WTC11 (cell line): Measurements from ENCODE around the gene LRTM2. TPM values are rescaled to one million over a fixed set of nuclear protein-coding genes. Genes with fewer than 3 reads are reported as not detected.
A peak's percentile ranks its signal among the peaks of the same experiment; 100 is the strongest.

Experiments used
- ATAC-seq: fragments of 200-7000 bp; cut with Tn5 transposase; 2 replicates; pipeline ENCODE4 v1.10.0; 2021; ENCODE audit warnings: mild to moderate bottlenecking, moderate library complexity
- CTCF ChIA-PET: fragments of 300-600 bp; sonication (Branson Sonifier 250); formaldehyde crosslinking; loops from one replicate; lab custom pipeline; 2021; ENCODE audit warnings: antibody characterized with exemption; lab: Charles Lee
- POLR2A ChIA-PET: fragments of 350-600 bp; sonication (Branson Sonifier 250); formaldehyde crosslinking; loops from one replicate; lab custom pipeline; 2021; ENCODE audit warnings: antibody characterized with exemption; lab: Charles Lee
- DNase-seq: peaks from one replicate; pipeline ENCODE4 v3.0.0; 2021; ENCODE audit warnings: low spot score
- H3K27ac Mint-ChIP-seq: 2 replicates; pipeline ENCODE4 v1.8.0; 2021; ENCODE audit warnings: mixed read lengths
- H3K27me3 Mint-ChIP-seq: 2 replicates; pipeline ENCODE4 v1.8.0; 2021; ENCODE audit warnings: low read depth, mild to moderate bottlenecking, moderate library complexity, mixed read lengths
- H3K36me3 Mint-ChIP-seq: 2 replicates; pipeline ENCODE4 v1.8.0; 2021; ENCODE audit warnings: mixed read lengths
- H3K4me1 Mint-ChIP-seq: 2 replicates; pipeline ENCODE4 v1.8.0; 2022; ENCODE audit warnings: mixed read lengths
- H3K4me3 Mint-ChIP-seq: 2 replicates; pipeline ENCODE4 v1.8.0; 2021; ENCODE audit warnings: mild to moderate bottlenecking, moderate library complexity, mixed read lengths
- H3K9me3 Mint-ChIP-seq: 2 replicates; pipeline ENCODE4 v1.8.0; 2021; ENCODE audit warnings: mixed read lengths
- ATF2 ChIP-seq: sonication (generic); formaldehyde crosslinking; IDR thresholded peaks from 2 replicates; pipeline ENCODE4 v1.8.1; 2022; ENCODE audit warnings: low read depth, missing genetic modification reagents, borderline replicate concordance
- CBFB ChIP-seq: sonication (generic); formaldehyde crosslinking; IDR thresholded peaks from 2 replicates; pipeline ENCODE4 v1.8.1; 2022; ENCODE audit warnings: mild to moderate bottlenecking, low read depth, missing genetic modification reagents
- FOXK1 ChIP-seq: sonication (generic); formaldehyde crosslinking; IDR thresholded peaks from 2 replicates; pipeline ENCODE4 v1.8.0; 2022; ENCODE audit warnings: mild to moderate bottlenecking, moderate library complexity, missing genetic modification reagents
- GABPB1 ChIP-seq: sonication (generic); formaldehyde crosslinking; IDR thresholded peaks from 2 replicates; pipeline ENCODE4 v1.8.1; 2023; ENCODE audit warnings: mild to moderate bottlenecking, missing genetic modification reagents
- GTF2I ChIP-seq: fragments of 250-450 bp; sonication (Bioruptor Pico); conservative IDR thresholded peaks from 2 replicates; pipeline ENCODE4 v1.4.0; 2021; ENCODE audit warnings: mild to moderate bottlenecking
- HMGA2 ChIP-seq: fragments of 250-450 bp; sonication (Bioruptor Pico); IDR thresholded peaks from 2 replicates; pipeline ENCODE4 v1.4.0; 2021; ENCODE audit warnings: mild to moderate bottlenecking, moderate library complexity
- IRF2 ChIP-seq: sonication (generic); formaldehyde crosslinking; IDR thresholded peaks from 2 replicates; pipeline ENCODE4 v1.8.0; 2022; ENCODE audit warnings: low read depth, missing genetic modification reagents, borderline replicate concordance
- JAZF1 ChIP-seq: fragments of 250-450 bp; sonication (Bioruptor Pico); IDR thresholded peaks from 2 replicates; pipeline ENCODE4 v1.9.0; 2021; ENCODE audit warnings: moderate library complexity, mild to moderate bottlenecking, inconsistent platforms
- JUN ChIP-seq: sonication (generic); formaldehyde crosslinking; IDR thresholded peaks from 2 replicates; pipeline ENCODE4 v1.8.0; 2023; ENCODE audit warnings: mild to moderate bottlenecking, missing genetic modification reagents
- MAX ChIP-seq: sonication (generic); formaldehyde crosslinking; IDR thresholded peaks from 2 replicates; pipeline ENCODE4 v1.8.0; 2022; ENCODE audit warnings: mild to moderate bottlenecking, missing genetic modification reagents
- MXD4 ChIP-seq: fragments of 250-450 bp; sonication (Bioruptor Pico); IDR thresholded peaks from 2 replicates; pipeline ENCODE4 v1.8.0; 2021; ENCODE audit warnings: mild to moderate bottlenecking, moderate library complexity, borderline replicate concordance
- NR1H2 ChIP-seq: sonication (generic); formaldehyde crosslinking; IDR thresholded peaks from 2 replicates; pipeline ENCODE4 v1.9.0; 2021; ENCODE audit warnings: mild to moderate bottlenecking, moderate library complexity, missing genetic modification reagents
- PRDM15 ChIP-seq: sonication (generic); formaldehyde crosslinking; IDR thresholded peaks from 2 replicates; pipeline ENCODE4 v1.8.0; 2022; ENCODE audit warnings: missing genetic modification reagents
- RELA ChIP-seq: sonication (generic); formaldehyde crosslinking; IDR thresholded peaks from 2 replicates; pipeline ENCODE4 v1.8.1; 2022; ENCODE audit warnings: missing genetic modification reagents, mild to moderate bottlenecking, borderline replicate concordance
- SMAD3 ChIP-seq: sonication (generic); formaldehyde crosslinking; IDR thresholded peaks from 2 replicates; pipeline ENCODE4 v1.8.0; 2022; ENCODE audit warnings: missing genetic modification reagents, mild to moderate bottlenecking, borderline replicate concordance
- SMAD4 ChIP-seq: sonication (generic); formaldehyde crosslinking; IDR thresholded peaks from 2 replicates; pipeline ENCODE4 v1.8.0; 2022; ENCODE audit warnings: mild to moderate bottlenecking, missing genetic modification reagents
- TEAD4 ChIP-seq: sonication (generic); formaldehyde crosslinking; IDR thresholded peaks from 2 replicates; pipeline ENCODE4 v1.8.0; 2022; ENCODE audit warnings: mild to moderate bottlenecking, missing genetic modification reagents
- TP53 ChIP-seq: sonication (generic); formaldehyde crosslinking; IDR thresholded peaks from 2 replicates; pipeline ENCODE4 v1.8.1; 2023; ENCODE audit warnings: mild to moderate bottlenecking, missing genetic modification reagents
- USF2 ChIP-seq: sonication (generic); formaldehyde crosslinking; IDR thresholded peaks from 2 replicates; pipeline ENCODE4 v1.8.1; 2023; ENCODE audit warnings: mild to moderate bottlenecking, missing genetic modification reagents, moderate library complexity
- ZBTB21 ChIP-seq: sonication (generic); formaldehyde crosslinking; IDR thresholded peaks from 2 replicates; pipeline ENCODE4 v1.8.1; 2023; ENCODE audit warnings: mild to moderate bottlenecking, missing genetic modification reagents, borderline replicate concordance
- ZNF138 ChIP-seq: sonication (generic); formaldehyde crosslinking; conservative IDR thresholded peaks from 2 replicates; pipeline ENCODE4 v1.8.1; 2022; ENCODE audit warnings: mild to moderate bottlenecking, moderate library complexity, missing genetic modification reagents
- ZNF232 ChIP-seq: sonication (generic); formaldehyde crosslinking; IDR thresholded peaks from 2 replicates; pipeline ENCODE4 v1.8.0; 2022; ENCODE audit warnings: mild to moderate bottlenecking, missing genetic modification reagents
- ZNF281 ChIP-seq: sonication (generic); formaldehyde crosslinking; IDR thresholded peaks from 2 replicates; pipeline ENCODE4 v1.8.0; 2023; ENCODE audit warnings: mild to moderate bottlenecking, missing genetic modification reagents
- total RNA-seq: library from RNA; stranded (reverse); gene quantifications from 3 replicates; pipeline ENCODE4 v1.2.3, GENCODE V29; 2021
- TF ChIP-seq, protein P1 (sequence below): fragments of 250-450 bp; sonication (Bioruptor Pico); IDR thresholded peaks from 2 replicates; pipeline ENCODE4 v2.1.2; 2022; ENCODE audit warnings: mild to moderate bottlenecking, moderate library complexity

The LRTM2 gene
- total RNA-seq, 1 experiment from 2014 or later = 0.66 TPM

- TF ChIP-seq JUN = no peak
- TF ChIP-seq CBFB (CRISPR knock-in tag) = peak; percentile 86; the same call in 1 of the 2 replicates
- TF ChIP-seq ZNF232 (CRISPR knock-in tag) = peak; percentile 92
- no peak for TF ChIP-seq RELA (CRISPR knock-in tag)
- TF ChIP-seq ZNF138 (CRISPR knock-in tag) = 0 out of 2 replicates have a peak, but pooled peaks have one; percentile 68
- peak; percentile 80; the same call in 1 of the 2 replicates for TF ChIP-seq FOXK1 (CRISPR knock-in tag)
- TF ChIP-seq ZBTB21 = peak; percentile 87
- TF ChIP-seq HMGA2 = no peak
- TF ChIP-seq TP53 (CRISPR knock-in tag) = peak; percentile 93
- peak; percentile 48; the same call in 1 of the 2 replicates for TF ChIP-seq GABPB1 (CRISPR knock-in tag)
- TF ChIP-seq PRDM15 (CRISPR knock-in tag) = peak; percentile 39; the same call in 1 of the 2 replicates
- TF ChIP-seq MAX (CRISPR knock-in tag) = peak; percentile 60; the same call in 1 of the 2 replicates
- peak; percentile 68; the same call in 1 of the 2 replicates for TF ChIP-seq ZNF281
- TF ChIP-seq JAZF1 (CRISPR knock-in tag) = no peak
- TF ChIP-seq TEAD4 (CRISPR knock-in tag) = peak; percentile 68; the same call in 1 of the 2 replicates
These were observed 10.9 kb downstream of the LRTM2 start (continued) for GRCh38 chr12:1830981-1831963.

DNA sequence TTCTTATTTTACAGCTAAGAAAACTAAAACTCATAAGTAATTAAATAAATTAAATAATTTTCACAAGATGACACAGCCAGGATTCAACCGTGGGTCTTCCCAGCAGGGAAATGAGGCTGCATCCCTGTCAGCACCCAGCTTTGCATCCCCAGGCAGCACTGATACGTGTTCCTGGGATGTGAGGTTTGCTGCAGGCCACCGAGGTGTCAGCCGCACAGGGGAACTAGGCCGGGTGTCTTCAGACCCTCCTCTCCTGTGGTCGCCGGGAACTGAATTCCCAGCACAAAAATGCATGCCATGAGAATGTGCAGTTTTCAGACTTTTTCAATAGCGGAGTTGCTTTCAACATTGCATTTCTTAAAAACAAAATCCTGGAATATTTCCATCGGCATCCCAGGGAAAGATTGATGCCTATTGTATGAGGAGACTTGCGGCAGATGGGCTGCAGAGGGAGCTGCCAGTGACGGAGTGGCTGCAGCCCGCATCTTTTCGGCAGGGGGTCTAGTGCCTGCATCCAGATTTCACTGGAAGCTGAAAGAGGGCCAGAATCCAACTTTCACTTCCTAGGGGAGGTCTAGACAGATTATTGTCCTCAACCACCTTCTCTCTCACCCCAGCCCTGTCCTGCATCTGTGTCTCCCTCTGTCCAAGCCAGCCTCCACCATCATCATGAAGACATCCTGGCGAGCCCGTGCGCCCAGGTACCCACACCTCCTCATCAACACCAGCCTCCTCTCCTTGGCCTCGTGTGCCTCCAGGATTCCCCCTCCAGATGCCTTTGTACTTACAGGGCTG, 12.6 kb downstream of the LRTM2 start:
- ChIA-PET POLR2A (no interaction called here), CTCF (interaction anchor here (0.8 to 2.3 kb wide), 4 partner anchors 34 to 198 kb away, joined by 3 to 6 read pairs (median 4); no protein-coding TSS in a partner anchor)
- H3K9me3 Mint-ChIP-seq = no peaks in the 10 kb centered on the region
- DNase-seq (no peak), ATAC-seq (no peak)
- H3K27ac Mint-ChIP-seq = no peak overlapping the region
- H3K36me3 Mint-ChIP-seq = no peaks in the 10 kb centered on the region
- H3K4me1 Mint-ChIP-seq = peaks cover 9% of the 10 kb centered on the region
- H3K4me3 Mint-ChIP-seq = no peak overlapping the region
- H3K27me3 Mint-ChIP-seq = peaks cover 8% of the 10 kb centered on the region; the same call in 1 of the 2 replicates
- TF ChIP-seq, protein P1, sequence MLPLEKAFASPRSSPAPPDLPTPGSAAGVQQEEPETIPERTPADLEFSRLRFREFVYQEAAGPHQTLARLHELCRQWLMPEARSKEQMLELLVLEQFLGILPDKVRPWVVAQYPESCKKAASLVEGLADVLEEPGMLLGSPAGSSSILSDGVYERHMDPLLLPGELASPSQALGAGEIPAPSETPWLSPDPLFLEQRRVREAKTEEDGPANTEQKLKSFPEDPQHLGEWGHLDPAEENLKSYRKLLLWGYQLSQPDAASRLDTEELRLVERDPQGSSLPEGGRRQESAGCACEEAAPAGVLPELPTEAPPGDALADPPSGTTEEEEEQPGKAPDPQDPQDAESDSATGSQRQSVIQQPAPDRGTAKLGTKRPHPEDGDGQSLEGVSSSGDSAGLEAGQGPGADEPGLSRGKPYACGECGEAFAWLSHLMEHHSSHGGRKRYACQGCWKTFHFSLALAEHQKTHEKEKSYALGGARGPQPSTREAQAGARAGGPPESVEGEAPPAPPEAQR = no peak
- TF ChIP-seq TEAD4 (CRISPR knock-in tag) (no peak), NR1H2 (CRISPR knock-in tag) (no peak), SMAD4 (CRISPR knock-in tag) (no peak), RELA (CRISPR knock-in tag) (no peak), ATF2 (no peak), USF2 (CRISPR knock-in tag) (no peak), GTF2I (no peak), MXD4 (CRISPR knock-in tag) (no peak), SMAD3 (CRISPR knock-in tag) (no peak), ZBTB21 (no peak), IRF2 (no peak)
